HG02938 (cell line): Measurements from ENCODE around the gene AHI1.

Experiments used
- ATAC-seq: cut with Tn5 transposase; IDR thresholded peaks from one replicate; pipeline ENCODE4 v1.9.1; 2021; ENCODE audit warnings: mild to moderate bottlenecking, moderate library complexity; ENCODE audit not compliant: unreplicated experiment

The AHI1 gene

GRCh38 chr6:135236732-135237131, 260.8 kb downstream of the AHI1 start:
- no peak for ATAC-seq

- ATAC-seq = no peak
Measured at GRCh38 chr6:135236319-135236718, 261.2 kb downstream of the AHI1 start.

- no peak for ATAC-seq
Measured at GRCh38 chr6:135235716-135236115, 261.8 kb downstream of the AHI1 start.

- ATAC-seq = no peak
Measured at GRCh38 chr6:135234492-135234780, 263.1 kb downstream of the AHI1 start.

- no peak for ATAC-seq
Measured at GRCh38 chr6:135233686-135234491, 263.7 kb downstream of the AHI1 start.
